ENCODE measurements around the gene ADAMTS9.

The ADAMTS9 gene

GRCh38 chr3:64612082-64612860, 75.5 kb downstream of the ADAMTS9 start:
- no peak for DNase-seq

- no peak for DNase-seq
These were observed 79.1 kb downstream of the ADAMTS9 start for GRCh38 chr3:64608741-64609140.

DNA sequence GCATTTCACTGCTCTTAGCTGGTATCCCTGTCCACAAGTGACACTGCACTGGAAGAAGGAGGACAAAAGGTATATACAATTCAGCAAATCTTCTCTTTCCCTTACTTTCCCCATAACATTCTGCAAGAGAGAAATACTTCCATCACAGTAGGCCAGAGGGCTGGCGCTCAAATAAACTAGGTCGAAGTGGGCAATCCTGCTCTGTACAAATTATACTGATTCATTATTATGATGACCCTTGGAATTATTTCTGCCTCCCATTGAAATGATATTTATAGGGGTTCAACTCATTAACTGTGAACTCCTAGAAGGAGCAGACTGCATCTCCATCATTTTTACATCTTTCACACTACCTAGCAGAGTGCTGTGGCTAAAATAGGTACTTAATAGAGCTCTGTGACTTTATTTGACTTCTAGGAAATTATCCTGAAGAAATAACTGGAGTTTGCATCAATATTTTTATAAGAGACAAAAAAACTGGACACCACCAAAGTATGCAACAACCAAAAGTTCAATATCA, 80.7 kb downstream of the ADAMTS9 start:
- DNase-seq, result no peak

- no peak for DNase-seq
These were observed 83.5 kb downstream of the ADAMTS9 start for GRCh38 chr3:64604313-64604712.

- no peak for DNase-seq
These were observed 86.0 kb downstream of the ADAMTS9 start for GRCh38 chr3:64601824-64602223.

- DNase-seq, result no peak
These were observed 87.4 kb downstream of the ADAMTS9 start for GRCh38 chr3:64600246-64600950.

DNA sequence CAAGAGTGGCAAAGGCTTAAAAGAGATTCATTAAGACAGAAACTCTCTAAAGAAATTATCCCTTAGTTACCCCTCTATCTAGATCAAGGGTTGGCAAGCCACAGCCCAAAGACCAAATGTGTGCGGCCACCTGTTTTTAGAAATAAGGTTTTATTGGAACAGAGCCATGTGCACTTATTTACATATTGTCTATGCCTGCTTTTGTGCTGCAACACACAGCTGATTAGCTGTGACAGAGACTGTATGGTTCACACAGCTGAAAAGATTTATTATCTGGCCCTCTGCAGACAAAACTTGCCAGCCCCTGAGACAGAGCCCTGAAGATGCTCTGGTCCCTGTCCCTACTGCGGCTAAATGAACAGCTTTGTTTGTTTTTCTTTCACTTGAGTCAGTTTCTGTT, 88.1 kb downstream of the ADAMTS9 start:
- DNase-seq, result peak; percentile 2

GRCh38 chr3:64595253-64595694, 92.5 kb downstream of the ADAMTS9 start:
- DNase-seq, result no peak

DNA sequence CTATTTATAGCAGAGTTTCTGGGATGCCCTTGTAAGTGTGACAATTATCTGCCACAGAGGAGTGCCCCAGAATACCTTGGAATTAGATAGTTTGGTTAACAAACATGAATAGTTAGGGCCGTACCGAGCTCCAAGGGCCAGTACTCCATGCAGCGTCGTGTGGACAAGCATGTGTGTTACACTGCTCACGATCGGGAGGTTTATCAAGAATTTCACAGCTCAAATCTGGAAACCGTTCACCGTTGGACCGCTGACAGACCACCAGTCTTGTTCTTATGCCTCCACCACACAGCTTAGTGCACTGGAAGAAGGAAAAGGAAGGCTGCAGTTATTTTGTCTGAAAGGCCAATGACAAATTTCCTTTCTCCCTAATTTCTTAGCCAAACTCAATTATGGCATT, 93.7 kb downstream of the ADAMTS9 start:
- DNase-seq, result no peak

GRCh38 chr3:64593350-64593749, 94.5 kb downstream of the ADAMTS9 start:
- DNase-seq, result no peak

- DNase-seq, result no peak
These were observed 96.2 kb downstream of the ADAMTS9 start for GRCh38 chr3:64591615-64592014.

GRCh38 chr3:64588380-64588779, 99.4 kb downstream of the ADAMTS9 start:
- no peak for DNase-seq

DNA sequence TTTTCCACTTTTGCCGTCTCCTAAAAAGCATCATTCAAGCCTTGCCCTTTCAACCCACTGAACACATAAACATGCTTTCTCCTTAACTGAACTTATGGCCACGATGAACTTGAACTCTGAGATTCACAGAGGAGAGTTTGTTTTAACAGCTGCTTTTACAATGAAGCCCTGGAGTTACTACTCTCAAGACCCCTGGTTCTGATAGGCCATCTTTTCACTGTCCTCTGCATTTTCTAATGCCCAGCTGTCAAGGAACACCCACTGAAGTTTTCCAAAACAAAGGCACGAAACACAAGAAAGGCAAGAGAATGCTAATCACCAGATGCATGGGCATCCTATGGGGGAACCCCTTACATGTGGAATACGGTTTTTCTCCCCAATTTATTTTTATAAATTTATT, 100.8 kb downstream of the ADAMTS9 start:
- DNase-seq, result no peak

DNA sequence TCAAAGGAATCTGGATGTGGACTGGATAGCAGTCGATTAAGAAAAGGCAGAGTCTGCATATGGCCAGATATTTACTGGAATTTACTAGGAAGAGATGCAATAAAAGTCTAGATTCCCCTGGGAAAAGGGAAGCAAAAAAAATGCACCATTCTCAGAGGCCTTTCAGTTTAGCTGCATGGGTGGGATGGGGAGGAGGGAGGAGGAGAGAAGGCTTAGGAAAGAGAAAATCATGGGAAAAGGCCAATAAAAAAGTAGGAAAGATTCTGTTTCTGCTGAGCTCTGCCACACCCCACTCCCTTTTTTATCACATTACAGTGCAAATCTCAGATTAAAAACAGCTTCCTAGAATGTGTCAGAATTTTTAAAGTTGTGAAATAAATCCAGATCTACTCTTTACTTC, 103.6 kb downstream of the ADAMTS9 start:
- DNase-seq, result no peak

DNA sequence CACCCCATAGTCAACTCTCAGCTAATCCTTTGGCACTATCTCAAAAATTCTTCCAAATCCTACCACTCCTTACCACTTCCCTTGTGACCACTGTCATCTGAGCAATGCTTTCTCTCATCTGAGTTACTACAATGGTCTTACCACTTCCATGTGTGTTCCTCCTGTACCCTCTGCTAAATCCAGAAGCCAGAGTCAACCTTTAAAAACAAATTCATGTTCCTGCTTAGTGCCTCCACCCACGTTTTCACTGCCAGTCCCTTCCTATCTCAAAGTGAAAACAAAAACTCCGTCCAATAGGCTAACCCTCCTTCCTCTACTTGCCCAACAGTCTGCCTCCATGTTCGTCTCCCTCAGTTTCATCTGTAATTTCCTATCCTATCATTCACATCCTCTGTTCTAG, 109.0 kb downstream of the ADAMTS9 start:
- DNase-seq, result no peak

DNA sequence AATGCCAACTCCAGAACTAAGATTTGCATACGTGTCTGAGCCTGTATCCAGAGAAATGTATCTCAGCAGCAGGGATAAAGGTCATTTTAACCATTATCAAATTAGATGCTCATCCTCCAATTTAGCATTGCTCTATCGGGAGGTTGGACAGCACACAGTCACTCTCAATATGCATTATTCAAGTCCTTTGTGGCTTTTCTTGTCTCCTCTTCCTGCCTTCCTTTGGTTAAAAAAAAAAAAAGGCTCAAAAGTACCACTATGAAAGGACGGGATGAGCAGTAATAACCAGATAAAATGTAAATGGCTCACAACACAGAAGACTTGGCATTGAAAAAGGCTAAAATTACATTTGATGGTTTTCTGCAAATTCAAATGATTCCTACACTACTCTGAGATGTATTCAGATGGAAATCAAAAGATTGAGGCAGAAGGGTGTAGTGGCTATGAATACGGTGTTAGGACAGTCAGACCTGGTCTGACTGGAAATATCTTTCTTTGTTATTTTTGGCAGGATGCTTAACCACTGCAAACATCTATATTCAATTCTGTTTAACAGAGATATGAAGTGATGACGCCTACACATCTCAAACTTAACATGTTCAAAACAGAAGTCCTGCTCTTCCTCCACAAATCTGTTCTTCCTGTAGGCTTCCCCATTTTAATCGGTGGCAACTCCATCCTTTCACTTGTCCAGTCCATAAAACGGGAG, 109.6 kb downstream of the ADAMTS9 start:
- DNase-seq, result no peak

- DNase-seq, result no peak
These were observed 111.5 kb downstream of the ADAMTS9 start for GRCh38 chr3:64576211-64576775.

GRCh38 chr3:64575211-64575844, 112.5 kb downstream of the ADAMTS9 start:
- no peak for DNase-seq

- no peak for DNase-seq
These were observed 113.6 kb downstream of the ADAMTS9 start for GRCh38 chr3:64574194-64574593.

- DNase-seq, result no peak
These were observed 115.8 kb downstream of the ADAMTS9 start for GRCh38 chr3:64571982-64572381.

DNA sequence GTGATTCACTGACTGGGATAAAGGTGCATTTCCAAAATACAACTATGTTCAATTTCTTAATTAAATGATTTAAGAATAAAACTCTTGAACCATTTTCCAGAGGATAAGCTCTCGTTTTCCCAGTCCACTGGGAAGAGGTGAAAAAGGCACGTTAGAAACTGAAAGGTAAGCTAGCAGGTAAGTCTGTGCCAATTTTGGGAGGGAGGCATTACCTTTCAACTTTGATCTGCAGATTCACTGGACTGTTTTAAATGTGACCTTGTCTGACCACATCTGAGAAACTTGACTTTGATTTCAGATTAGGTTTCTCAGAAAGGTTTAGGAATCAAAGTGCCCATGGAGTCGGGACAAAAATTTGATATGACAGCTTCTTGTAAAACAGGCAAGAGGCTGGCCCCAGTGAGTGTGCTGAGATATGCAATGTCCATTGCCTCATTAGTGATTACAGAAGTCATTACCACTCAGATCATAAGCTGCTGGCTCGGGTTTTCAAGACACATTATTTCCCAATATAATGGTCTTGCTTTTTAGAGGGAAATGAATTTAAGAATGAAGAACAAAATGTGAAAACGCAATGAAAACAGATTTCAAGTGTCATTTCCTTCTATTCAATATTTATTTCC, 118.8 kb downstream of the ADAMTS9 start:
- DNase-seq, result no peak

DNA sequence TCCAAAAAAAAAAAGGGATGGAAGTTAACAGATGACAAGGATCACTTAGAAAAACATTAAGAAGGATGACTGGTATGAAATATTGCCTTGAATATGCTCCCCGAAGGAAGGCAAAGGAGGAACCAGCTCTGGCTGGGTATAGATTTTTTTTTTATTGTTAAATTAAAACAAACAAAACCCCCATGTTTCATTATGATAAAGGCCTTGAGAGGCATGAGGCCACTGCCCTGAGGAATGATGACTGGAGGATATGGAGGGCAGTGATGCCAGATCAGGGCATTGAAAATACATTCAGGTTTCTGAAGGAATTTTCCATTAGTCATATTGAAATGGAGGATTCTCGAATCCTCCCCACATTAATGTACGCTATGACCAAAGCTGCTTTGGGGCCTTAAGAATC, 120.9 kb downstream of the ADAMTS9 start:
- DNase-seq, result no peak

All from DMS79 treated with DMSO at 0.1 percent for 48 hours (cell line).